ENCODE results near the gene EMC8.

- no peak for TF ChIP-seq CTCF (conservative IDR thresholded peaks at IDR 0.05; ENCODE audit: low read depth, low read length)
- no peak for TF ChIP-seq EZH2 (IDR thresholded peaks at IDR 0.05; ENCODE audit: borderline replicate concordance, low read depth, low read length, poor library complexity, severe bottlenecking)
These were observed 951 bp upstream of the EMC8 start for GRCh38 chr16:85800321-85800669.
